Left hindlimb (tissue), 1 donor: ENCODE results near the gene RFX4.
"Not testable (repeated sequence)": the region's sequence is repeated elsewhere in the genome, so short reads cannot be mapped to it uniquely, and the experiment has no call there.

ENCODE experiments used
- DNase-seq: peaks from one replicate; pipeline ENCODE4 v3.0.0-alpha.2; 2018

The RFX4 gene

DNA sequence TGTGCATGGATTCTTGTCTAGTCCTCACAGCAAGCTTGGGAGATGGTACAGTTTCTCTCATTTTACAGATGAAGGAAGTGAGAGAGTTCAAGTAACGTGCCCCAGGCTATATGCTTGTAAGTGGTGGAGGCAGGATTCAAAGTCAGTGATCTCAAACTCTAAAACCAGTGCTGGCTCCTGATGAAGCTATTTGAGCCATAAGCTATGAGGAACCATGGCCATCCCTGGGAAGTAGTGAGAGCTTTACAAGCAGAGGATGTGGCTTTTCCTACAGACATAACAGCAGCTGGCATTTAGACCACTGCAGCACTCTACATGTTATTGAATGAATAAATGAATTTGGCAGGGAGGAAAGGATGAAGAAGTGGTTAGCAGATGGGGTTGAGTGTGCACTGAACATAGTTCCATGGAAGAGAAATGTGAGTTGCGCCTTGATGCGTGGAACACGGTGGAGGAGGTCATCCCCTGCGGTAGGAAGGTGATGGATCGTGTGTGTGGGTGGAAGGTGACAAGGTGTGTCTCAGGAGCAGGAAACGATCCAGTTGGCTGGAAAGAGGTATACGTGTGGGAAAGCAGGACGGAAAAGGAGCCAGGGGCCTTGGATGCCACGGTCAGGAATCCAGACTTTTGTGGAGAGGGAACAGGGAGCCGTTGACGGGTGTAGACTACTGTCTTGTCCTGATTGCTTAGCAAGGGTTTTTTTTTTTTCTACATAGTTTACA is 65.2 kb downstream of the RFX4 start:
- no peak for DNase-seq

GRCh38 chr12:106648736-106649135 is 65.9 kb downstream of the RFX4 start:
- DNase-seq, result no peak

GRCh38 chr12:106651552-106651951 is 68.7 kb downstream of the RFX4 start:
- no peak for DNase-seq

- DNase-seq, result no peak
Observed at GRCh38 chr12:106652510-106653015, 69.8 kb downstream of the RFX4 start.

- no peak for DNase-seq
Observed at GRCh38 chr12:106655577-106655976, 72.8 kb downstream of the RFX4 start.

GRCh38 chr12:106657488-106657887 is 74.7 kb downstream of the RFX4 start:
- DNase-seq, result no peak

GRCh38 chr12:106663385-106663784 is 80.6 kb downstream of the RFX4 start:
- DNase-seq, result no peak

- DNase-seq, result no peak
Observed at GRCh38 chr12:106669216-106669615, 86.4 kb downstream of the RFX4 start.

DNA sequence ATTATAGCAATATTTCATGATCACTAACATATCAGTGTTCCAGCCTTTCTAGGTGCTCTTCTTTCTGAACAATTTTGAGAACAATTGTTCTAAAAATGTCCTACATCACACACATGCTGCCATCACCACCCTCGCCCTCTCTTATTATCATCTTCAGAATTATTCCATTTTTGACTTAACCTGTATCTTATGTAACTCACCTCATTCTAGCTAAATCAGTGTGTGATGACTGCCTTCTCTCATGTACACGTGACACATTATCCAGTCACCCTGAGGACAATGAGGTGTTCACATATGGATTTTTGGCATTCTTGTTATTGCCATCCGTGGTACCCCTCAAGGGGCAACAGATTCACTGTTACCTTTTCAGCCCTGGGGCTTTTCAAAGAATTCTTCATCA is 87.3 kb downstream of the RFX4 start:
- DNase-seq, result no peak

DNA sequence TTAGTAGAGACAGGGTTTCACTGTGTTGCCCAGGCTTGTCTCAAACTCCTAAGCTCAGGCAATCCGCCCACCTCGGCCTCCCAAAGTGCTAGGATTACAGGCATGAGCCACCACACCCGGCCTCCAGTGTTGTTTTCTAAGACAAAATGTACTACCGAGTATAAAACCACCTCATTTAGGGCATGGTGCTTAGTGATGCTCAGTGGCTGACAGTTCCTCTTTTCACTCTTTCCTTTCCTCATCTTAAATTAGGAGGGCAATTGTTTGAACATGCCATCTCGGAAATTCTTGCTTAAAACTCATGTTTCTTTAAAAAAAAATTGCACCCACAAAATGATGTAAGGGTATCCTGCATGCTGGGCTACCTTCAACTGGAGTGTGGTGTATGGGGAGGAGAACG is 89.0 kb downstream of the RFX4 start:
- DNase-seq, result no peak

DNA sequence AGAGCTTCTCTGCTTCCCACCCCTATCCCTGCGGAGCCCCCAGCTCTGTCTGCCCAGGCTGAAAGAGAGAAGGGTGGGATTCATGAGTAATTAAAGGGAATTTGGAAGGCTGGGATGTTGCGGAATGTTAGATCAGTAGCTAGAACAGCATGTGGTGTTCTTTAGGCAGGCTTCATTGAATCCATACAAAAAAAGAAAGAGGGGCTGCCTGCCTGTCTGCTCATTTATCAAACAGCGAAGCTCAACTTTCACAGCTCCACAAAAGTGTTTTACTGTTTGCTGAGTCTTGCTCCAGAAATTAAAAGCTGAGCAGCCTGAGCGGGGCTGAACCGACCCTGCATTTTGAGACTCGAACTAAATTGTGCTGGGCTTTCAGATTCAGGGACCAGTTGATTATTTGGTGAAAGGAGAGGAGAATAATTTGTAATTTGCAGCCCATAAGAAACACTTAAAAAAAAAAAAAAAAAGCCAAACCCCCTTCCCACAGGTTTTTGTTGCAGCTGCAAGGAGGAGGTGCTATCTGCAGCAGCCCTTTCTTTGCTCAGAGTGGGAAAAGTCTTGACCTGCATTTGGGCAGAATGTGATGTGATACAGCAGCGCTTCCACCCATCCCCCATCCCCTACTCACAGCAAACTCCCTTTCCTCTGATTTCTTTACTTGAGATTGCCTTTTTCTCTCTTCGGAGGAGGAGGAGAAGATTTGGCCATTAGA is 89.7 kb downstream of the RFX4 start:
- DNase-seq, result no peak

- DNase-seq, result peak; percentile 42
Observed at GRCh38 chr12:106673141-106673540, 90.3 kb downstream of the RFX4 start.

DNA sequence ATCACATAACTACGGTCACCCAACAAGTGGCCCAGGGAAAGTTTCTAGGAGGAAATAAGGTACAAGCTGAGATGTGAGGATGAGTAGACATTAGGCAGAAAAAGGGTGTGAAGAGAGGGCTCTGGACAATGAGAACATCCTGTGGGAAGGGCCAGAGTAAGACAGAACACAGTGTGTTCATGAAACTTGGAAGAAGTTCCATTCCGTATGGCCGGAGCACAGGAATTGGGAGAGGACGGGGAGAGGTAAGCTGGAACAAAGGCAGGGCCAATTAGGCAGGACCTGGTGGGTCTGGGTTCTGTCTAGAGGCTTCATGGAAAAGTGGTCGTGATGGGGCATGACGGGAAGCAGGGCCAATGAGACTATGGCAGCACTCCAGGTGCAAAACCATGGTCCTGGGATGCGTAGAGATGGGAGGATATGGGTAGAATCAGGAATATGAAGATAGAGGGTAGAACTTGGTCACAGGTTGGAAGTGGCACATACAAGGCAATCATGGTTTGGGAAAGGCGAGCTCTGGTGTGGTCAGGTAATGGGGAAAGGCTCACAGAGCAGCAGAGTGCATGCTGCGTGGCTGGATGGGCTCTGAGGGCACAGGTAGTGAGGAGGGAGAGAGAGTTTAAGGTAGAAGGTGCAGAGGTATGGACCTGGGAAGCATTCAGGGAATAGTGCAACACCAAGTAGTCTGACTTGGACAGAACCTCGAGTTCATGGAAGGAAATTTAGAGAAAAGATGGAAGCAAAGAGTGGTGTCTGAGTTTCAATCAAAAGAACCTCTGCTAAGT is 93.0 kb downstream of the RFX4 start:
- DNase-seq, result no peak

GRCh38 chr12:106679574-106679973 is 96.8 kb downstream of the RFX4 start:
- no peak for DNase-seq

GRCh38 chr12:106680280-106680679 is 97.5 kb downstream of the RFX4 start:
- DNase-seq, result no peak

GRCh38 chr12:106681210-106681609 is 98.4 kb downstream of the RFX4 start:
- DNase-seq, result no peak

DNA sequence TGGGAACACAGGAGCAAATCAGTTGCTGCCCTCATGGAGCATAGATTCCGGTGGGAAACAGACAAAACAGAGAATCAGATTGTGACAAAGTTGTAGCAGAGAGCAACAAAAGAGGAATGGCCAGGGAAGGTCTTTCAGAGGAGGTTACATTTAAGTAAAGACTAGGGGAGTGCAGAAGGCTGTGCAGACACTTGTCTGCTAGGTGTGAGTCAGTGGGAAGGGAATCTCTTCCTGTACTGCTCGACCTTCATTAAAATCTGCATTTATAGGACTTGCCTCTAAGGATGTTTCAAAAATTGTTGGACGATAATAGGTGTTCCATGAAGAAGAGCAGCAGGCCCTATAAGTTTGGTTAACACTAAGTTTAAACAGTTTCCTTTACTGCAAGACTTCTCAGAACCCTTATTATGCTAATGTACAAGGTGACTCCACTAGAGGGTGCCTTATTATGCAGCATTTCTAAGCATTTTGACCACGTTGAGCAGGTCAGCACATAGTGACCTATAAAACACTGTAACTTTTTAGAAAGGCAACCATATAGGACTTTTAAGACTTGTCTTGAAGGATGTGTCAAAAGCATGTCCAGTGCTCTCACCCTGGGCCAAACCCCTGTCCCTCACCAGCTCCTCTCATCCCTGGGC is 99.9 kb downstream of the RFX4 start:
- DNase-seq, result no peak

GRCh38 chr12:106684497-106684896 is 101.7 kb downstream of the RFX4 start:
- no peak for DNase-seq

- no peak for DNase-seq
Observed at GRCh38 chr12:106685381-106685780, 102.6 kb downstream of the RFX4 start.

GRCh38 chr12:106687672-106688071 is 104.9 kb downstream of the RFX4 start:
- DNase-seq, result no peak

- DNase-seq, result no peak
Observed at GRCh38 chr12:106690569-106691305, 107.9 kb downstream of the RFX4 start.

- DNase-seq, result not testable (repeated sequence)
Observed at GRCh38 chr12:106692033-106692432, 109.2 kb downstream of the RFX4 start.
